H1 (cell line): ENCODE results near the gene EXD2. TPM values are rescaled to one million over a fixed set of nuclear protein-coding genes. Genes with fewer than 3 reads are reported as not detected.

Source experiments
- CHD1 ChIP-seq: IDR thresholded peaks from 2 replicates; pipeline ENCODE4 v1.6.1; 2012; ENCODE audit warnings: low read depth, low read length, improper control_type of control experiment
- GABPA ChIP-seq: IDR thresholded peaks from 2 replicates; pipeline ENCODE4 v1.6.1; 2011; ENCODE audit warnings: mild to moderate bottlenecking, low read length, moderate library complexity, borderline replicate concordance; ENCODE audit not compliant: insufficient read depth
- SUZ12 ChIP-seq: fragments of 200-600 bp; sonication (generic); IDR thresholded peaks from 2 replicates; pipeline ENCODE4 v1.6.1; 2012; ENCODE audit warnings: mild to moderate bottlenecking, inconsistent platforms, low read length, moderate library complexity, mixed read lengths
- polyA plus RNA-seq, 7 experiments: library from polyadenylated mRNA; depleted of rRNA in 3 of 7; stranded (reverse) in 5 of 7; unstranded in 2 of 7; fragments of >200 nt in 5 of 7; fragments of 200-250 nt in 2 of 7; gene quantifications; 1 replicate in 5 of 7; 2 replicates in 1 of 7; 4 replicates in 1 of 7; pipeline versions ENCODE4 v1.2.1 to v1.2.3, GENCODE V29; 2011 to 2013; ENCODE audit warnings: missing spikeins in 2 of 7, mixed read lengths in 2 of 7
- total RNA-seq: library from RNA; stranded (reverse); fragmentation: NEBNext Ultra II Directional; extraction: Animal tissue kit (Norgen Biotek cat#: 25700); gene quantifications from 2 replicates; pipeline ENCODE4 v1.2.1, GENCODE V29; 2021

The EXD2 gene
- total and polyA plus RNA-seq, 2 of the 8 experiments (the other 6 are each of a cell fraction or from before 2014, with no cell fraction given): 11.9 to 25.9 TPM

- TF ChIP-seq SUZ12 (no peak), GABPA (no peak), CHD1 (no peak)
These were observed 17.4 kb downstream of the EXD2 start (continued) for GRCh38 chr14:69208666-69209065.
